GM23338 (cell line): Measurements from ENCODE around the gene CACNG1. TPM values are rescaled to one million over a fixed set of nuclear protein-coding genes. Genes with fewer than 3 reads are reported as not detected.

ENCODE experiments used
- ATAC-seq: fragments of 200-7000 bp; cut with Tn5 transposase; 3 replicates; pipeline ENCODE4 v1.9.1; 2020
- DNase-seq: peaks from one replicate; pipeline ENCODE4 v3.0.0-alpha.2; 2015; ENCODE audit warnings: low spot score
- H2AFZ ChIP-seq: fragments of 200-600 bp; sonication (generic); 2 replicates; pipeline ENCODE4 v1.8.0; 2016; ENCODE audit warnings: antibody characterized with exemption, mild to moderate bottlenecking, moderate library complexity
- H3F3A ChIP-seq: fragments of 200-600 bp; sonication (generic); replicated peaks from 2 replicates; pipeline ENCODE4 v1.8.0; 2017; ENCODE audit warnings: antibody characterized with exemption, mixed run types, low read depth
- H3K27ac ChIP-seq: fragments of 200-600 bp; sonication (generic); 2 replicates; pipeline ENCODE4 v1.6.1; 2016; ENCODE audit warnings: low read depth
- H3K27me3 ChIP-seq: fragments of 200-600 bp; sonication (generic); 2 replicates; pipeline ENCODE4 v1.8.0; 2016; ENCODE audit warnings: mild to moderate bottlenecking, mixed run types, moderate library complexity; ENCODE audit not compliant: insufficient read depth
- H3K36me3 ChIP-seq: fragments of 200-600 bp; sonication (generic); 2 replicates; pipeline ENCODE4 v1.8.0; 2016; ENCODE audit warnings: mild to moderate bottlenecking; ENCODE audit not compliant: insufficient read depth
- H3K4me1 ChIP-seq: fragments of 200-600 bp; sonication (generic); 2 replicates; pipeline ENCODE4 v1.8.0; 2016; ENCODE audit warnings: mild to moderate bottlenecking, moderate library complexity; ENCODE audit not compliant: insufficient read depth
- H3K4me2 ChIP-seq: fragments of 200-600 bp; sonication (generic); 2 replicates; pipeline ENCODE4 v1.7.1; 2017; ENCODE audit warnings: mixed run types
- H3K4me3 ChIP-seq: fragments of 200-600 bp; sonication (generic); 2 replicates; pipeline ENCODE4 v1.6.1; 2016; ENCODE audit warnings: mixed run types
- H3K79me2 ChIP-seq: fragments of 200-600 bp; sonication (generic); replicated peaks from 2 replicates; pipeline ENCODE4 v1.8.0; 2017; ENCODE audit warnings: mild to moderate bottlenecking; ENCODE audit not compliant: insufficient read depth
- H3K9me2 ChIP-seq: fragments of 200-600 bp; sonication (generic); 2 replicates; pipeline ENCODE4 v1.8.0; 2017; ENCODE audit not compliant: insufficient read depth
- H4K20me1 ChIP-seq: fragments of 200-600 bp; sonication (generic); replicated peaks from 2 replicates; pipeline ENCODE4 v1.8.0; 2017; ENCODE audit warnings: mild to moderate bottlenecking; ENCODE audit not compliant: insufficient read depth
- H3K27ac Mint-ChIP-seq: 2 replicates; pipeline ENCODE4 v1.8.0; 2020; ENCODE audit warnings: inconsistent platforms, mild to moderate bottlenecking, moderate library complexity, mixed read lengths
- H3K27me3 Mint-ChIP-seq: 3 replicates; pipeline ENCODE4 v1.8.0; 2022; ENCODE audit warnings: low read depth, mild to moderate bottlenecking, moderate library complexity, mixed read lengths, inconsistent platforms; ENCODE audit not compliant: insufficient read depth, poor library complexity
- H3K36me3 Mint-ChIP-seq: 3 replicates; pipeline ENCODE4 v1.8.0; 2021; ENCODE audit warnings: low read depth, mild to moderate bottlenecking, inconsistent platforms, moderate library complexity, mixed read lengths
- H3K4me1 Mint-ChIP-seq: 3 replicates; pipeline ENCODE4 v1.8.0; 2020; ENCODE audit warnings: mild to moderate bottlenecking, inconsistent platforms, mixed read lengths
- H3K4me3 Mint-ChIP-seq: 3 replicates; pipeline ENCODE4 v1.8.0; 2021; ENCODE audit warnings: moderate library complexity, mild to moderate bottlenecking, inconsistent platforms, mixed read lengths
- H3K9me3 Mint-ChIP-seq: 3 replicates; pipeline ENCODE4 v1.8.0; 2020; ENCODE audit warnings: moderate library complexity, mild to moderate bottlenecking, inconsistent platforms, mixed read lengths
- CREB1 ChIP-seq: fragments of 250-450 bp; sonication (Bioruptor Pico); IDR thresholded peaks from 2 replicates; pipeline ENCODE4 v1.5.0; 2020; ENCODE audit warnings: low read depth, mild to moderate bottlenecking, moderate library complexity
- CTCF ChIP-seq, 2 experiments: fragments of 200-600 bp in 1 of 2; sonication (generic) in 1 of 2; conservative IDR thresholded peaks; 2 replicates each; pipeline versions ENCODE4 v1.5.1 to v1.6.1; 2016 to 2017; ENCODE audit warnings: antibody characterized with exemption in 2 of 2, low read depth in 2 of 2, mild to moderate bottlenecking in 2 of 2, moderate library complexity in 1 of 2
- EZH2 ChIP-seq: fragments of 200-600 bp; sonication (generic); IDR thresholded peaks from one replicate; pipeline ENCODE4 v1.8.0; 2017; ENCODE audit warnings: antibody characterized with exemption, mild to moderate bottlenecking, low read depth; ENCODE audit not compliant: unreplicated experiment
- EZH2phosphoT487 ChIP-seq: fragments of 200-600 bp; sonication (generic); IDR thresholded peaks from one replicate; pipeline ENCODE4 v1.8.1; 2018; ENCODE audit warnings: antibody characterized with exemption; ENCODE audit not compliant: unreplicated experiment
- JUNB ChIP-seq: IDR thresholded peaks from one replicate; pipeline ENCODE4 v1.6.1; 2016; ENCODE audit warnings: antibody characterized with exemption; ENCODE audit not compliant: unreplicated experiment
- NANOG ChIP-seq: IDR thresholded peaks from 2 replicates; pipeline ENCODE4 v1.6.1; 2016; ENCODE audit warnings: antibody characterized with exemption, borderline replicate concordance
- POLR2AphosphoS5 ChIP-seq: IDR thresholded peaks from 2 replicates; pipeline ENCODE4 v1.6.1; 2016; ENCODE audit warnings: antibody characterized with exemption, low read depth
- STAT1 ChIP-seq: IDR thresholded peaks from one replicate; pipeline ENCODE4 v1.6.1; 2016; ENCODE audit warnings: antibody characterized with exemption; ENCODE audit not compliant: unreplicated experiment
- ZNF331 ChIP-seq: fragments of 250-450 bp; sonication (Bioruptor Pico); IDR thresholded peaks from 2 replicates; pipeline ENCODE4 v1.5.0; 2020; ENCODE audit warnings: low read depth, mild to moderate bottlenecking, moderate library complexity
- ZNF462 ChIP-seq: fragments of 250-450 bp; sonication (Bioruptor Pico); IDR thresholded peaks from 2 replicates; pipeline ENCODE4 v1.5.0; 2020; ENCODE audit warnings: mild to moderate bottlenecking, moderate library complexity
- polyA plus RNA-seq: library from polyadenylated mRNA; unstranded; fragments of >200 nt; fragmentation: Nextera tagmentation; extraction: Ambion mirVana; gene quantifications from 2 replicates; pipeline ENCODE4 v1.2.1, GENCODE V29; 2016
- total RNA-seq: library from RNA; depleted of rRNA; stranded (reverse); fragments of >200 nt; shearing (Covaris generic); gene quantifications from 2 replicates; pipeline ENCODE4 v1.2.3, GENCODE V29; 2014

Gene CACNG1
- total and polyA plus RNA-seq, 2 experiments from 2014 or later: not detected

GRCh38 chr17:67003231-67003630, 41.1 kb upstream of the CACNG1 start (continued):
- TF ChIP-seq ZNF462 (CRISPR knock-in tag): no peak

- Histone ChIP-seq H3K79me2 (no peaks in the 10 kb centered on the region), H3F3A (no peaks in the 10 kb centered on the region), H3K4me1 (no peaks in the 10 kb centered on the region), H3K36me3 (no peaks in the 10 kb centered on the region), H3K4me3 (no peak overlapping the region), H3K27me3 (no peaks in the 10 kb centered on the region), H3K9me2 (peaks cover 3% of the 10 kb centered on the region; the same call in 1 of the 2 replicates), H2AFZ (no peak overlapping the region), H3K27ac (no peak overlapping the region), H4K20me1 (no peaks in the 10 kb centered on the region), H3K4me2 (no peak overlapping the region)
- Mint-ChIP-seq H3K4me3 (no peak overlapping the region), H3K27ac (no peak overlapping the region), H3K36me3 (peaks cover 5% of the 10 kb centered on the region; the same call in 1 of the 3 replicates), H3K4me1 (no peaks in the 10 kb centered on the region), H3K9me3 (peaks cover 16% of the 10 kb centered on the region), H3K27me3 (peaks cover 9% of the 10 kb centered on the region)
- TF ChIP-seq CTCF (conservative IDR thresholded peaks at IDR 0.05; ENCODE audit: low read depth in 2 of 2): no peak
- no peak for TF ChIP-seq CREB1
- TF ChIP-seq EZH2: no peak
- no peak for TF ChIP-seq JUNB
- no peak for TF ChIP-seq POLR2AphosphoS5
- no peak for TF ChIP-seq STAT1
- no peak for TF ChIP-seq ZNF331 (CRISPR knock-in tag)
- TF ChIP-seq EZH2phosphoT487: no peak
- TF ChIP-seq NANOG: no peak
- DNase-seq (no peak), ATAC-seq (no peak)
Observed at GRCh38 chr17:67004181-67004580, 40.2 kb upstream of the CACNG1 start.
